NCI-H748 treated with DMSO at 0.1 percent for 48 hours (cell line): ENCODE data around the gene PAXX.

Experiments used
- DNase-seq: peaks from one replicate; lab custom pipeline; 2025; lab: John Stamatoyannopoulos, UW

PAXX gene

GRCh38 chr9:136991993-136992818 is at the start of gene PAXX:
Gene PAXX, plus strand, starts transcription at chr9:136992422. Its CDS starts 22 bp downstream, at chr9:136992444.
- DNase-seq, result peak; percentile 22

GRCh38 chr9:136942881-136943230 is 49.4 kb upstream of the PAXX start:
- no peak for DNase-seq

- DNase-seq, result no peak
Measured at GRCh38 chr9:136943291-136944211, 48.7 kb upstream of the PAXX start.

GRCh38 chr9:136944212-136944518 is 48.1 kb upstream of the PAXX start:
- DNase-seq, result no peak

GRCh38 chr9:136944519-136945332 is 47.5 kb upstream of the PAXX start, which contains the start of the genes C8G and FBXW5:
Gene C8G, plus strand, starts transcription at chr9:136945243. Its CDS starts 78 bp downstream, at chr9:136945321.
Gene FBXW5, minus strand, starts transcription at chr9:136944738. Its CDS starts 655 bp downstream, at chr9:136944083.
- peak; percentile 88 for DNase-seq

GRCh38 chr9:136945333-136946227 is 46.6 kb upstream of the PAXX start:
- DNase-seq, result no peak

GRCh38 chr9:136946228-136947027 is 45.8 kb upstream of the PAXX start:
- no peak for DNase-seq

GRCh38 chr9:136947028-136947891 is 45.0 kb upstream of the PAXX start:
- no peak for DNase-seq

- DNase-seq, result no peak
Measured at GRCh38 chr9:136947955-136948510, 44.2 kb upstream of the PAXX start.

- DNase-seq, result peak; percentile 36
Measured at GRCh38 chr9:136949239-136949816, 42.9 kb upstream of the PAXX start.

GRCh38 chr9:136949817-136950655 is 42.2 kb upstream of the PAXX start:
- DNase-seq, result peak; percentile 76

- DNase-seq, result no peak
Measured at GRCh38 chr9:136950656-136951276, 41.5 kb upstream of the PAXX start.

GRCh38 chr9:136951541-136952320 is 40.5 kb upstream of the PAXX start, which contains the start of gene LCN12:
Gene LCN12, plus strand, starts transcription at chr9:136952273. Its CDS starts 55 bp downstream, at chr9:136952328.
- DNase-seq, result no peak

GRCh38 chr9:136952321-136952850 is 39.8 kb upstream of the PAXX start:
- DNase-seq, result no peak

- no peak for DNase-seq
Measured at GRCh38 chr9:136952876-136953770, 39.1 kb upstream of the PAXX start.
